Measurements from ENCODE around the gene KIF11. TPM values are rescaled to one million over a fixed set of nuclear protein-coding genes. Genes with fewer than 3 reads are reported as not detected.
"Not testable (repeated sequence)": the region's sequence is repeated elsewhere in the genome, so short reads cannot be mapped to it uniquely, and the experiment has no call there.

Gene KIF11
- total RNA-seq (2014; rRNA removed; shearing (Covaris generic)) = 36.8 and 37.7 TPM in 2 replicates
- polyA plus RNA-seq (2015; cell fraction: cytosol; rRNA removed) = 23.1 and 28.0 TPM in 2 replicates
- polyA plus RNA-seq (2015; cell fraction: nucleus; rRNA removed) = 51.8 and 56.2 TPM in 2 replicates

DNA sequence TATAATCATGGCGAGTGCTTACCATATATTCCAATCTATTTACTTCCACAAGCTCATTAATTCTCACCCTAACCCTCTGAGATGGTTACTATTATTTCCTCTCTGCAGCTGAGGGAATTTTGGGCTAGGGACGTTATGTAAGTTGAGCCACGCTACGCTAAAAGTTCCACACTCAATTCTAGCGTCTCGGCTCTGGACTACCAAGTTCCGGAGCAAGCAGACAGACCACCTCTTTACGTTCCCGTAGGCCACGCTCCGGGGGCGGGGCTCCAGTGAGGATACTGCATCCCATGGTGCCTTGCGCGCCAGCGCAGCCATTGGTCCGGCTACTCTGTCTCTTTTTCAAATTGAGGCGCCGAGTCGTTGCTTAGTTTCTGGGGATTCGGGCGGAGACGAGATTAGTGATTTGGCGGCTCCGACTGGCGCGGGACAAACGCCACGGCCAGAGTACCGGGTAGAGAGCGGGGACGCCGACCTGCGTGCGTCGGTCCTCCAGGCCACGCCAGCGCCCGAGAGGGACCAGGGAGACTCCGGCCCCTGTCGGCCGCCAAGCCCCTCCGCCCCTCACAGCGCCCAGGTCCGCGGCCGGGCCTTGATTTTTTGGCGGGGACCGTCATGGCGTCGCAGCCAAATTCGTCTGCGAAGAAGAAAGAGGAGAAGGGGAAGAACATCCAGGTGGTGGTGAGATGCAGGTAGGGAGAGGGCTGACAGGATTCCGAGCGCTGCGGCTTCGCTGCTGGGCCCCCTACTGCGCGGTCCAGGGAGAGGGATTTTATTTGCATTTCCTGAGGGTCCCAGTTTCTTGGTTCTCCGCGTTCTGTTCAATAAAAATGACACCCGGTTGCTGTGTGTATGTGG lies at the start of gene KIF11:
Gene KIF11, plus strand, starts transcription at position 370 of the 858 bp plus-strand sequence. Its CDS starts 246 bp downstream, at position 616.
- peak; percentile 96 for DNase-seq (ENCODE audit: low read depth)

DNA sequence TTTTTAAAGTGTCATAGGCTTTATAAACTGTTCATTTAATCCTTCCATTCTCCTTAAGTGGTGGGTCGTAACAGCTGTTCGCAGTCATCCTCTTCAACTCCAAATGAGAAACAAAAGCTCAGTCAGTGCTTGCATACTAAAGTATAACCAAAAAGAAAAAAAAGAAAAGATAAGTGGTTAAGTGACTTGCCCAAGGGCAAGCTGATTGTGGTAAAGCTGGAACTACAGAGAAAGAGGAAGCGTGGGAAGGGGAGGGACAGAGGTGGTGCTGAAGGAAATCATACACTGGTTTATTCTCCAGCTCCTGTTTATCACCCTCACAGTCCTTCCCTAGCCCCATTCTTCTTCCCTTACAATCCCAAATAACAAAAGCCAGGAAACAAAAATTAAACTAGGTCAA lies 48.6 kb upstream of the KIF11 start:
- DNase-seq (ENCODE audit: low read depth) = peak; percentile 52

DNA sequence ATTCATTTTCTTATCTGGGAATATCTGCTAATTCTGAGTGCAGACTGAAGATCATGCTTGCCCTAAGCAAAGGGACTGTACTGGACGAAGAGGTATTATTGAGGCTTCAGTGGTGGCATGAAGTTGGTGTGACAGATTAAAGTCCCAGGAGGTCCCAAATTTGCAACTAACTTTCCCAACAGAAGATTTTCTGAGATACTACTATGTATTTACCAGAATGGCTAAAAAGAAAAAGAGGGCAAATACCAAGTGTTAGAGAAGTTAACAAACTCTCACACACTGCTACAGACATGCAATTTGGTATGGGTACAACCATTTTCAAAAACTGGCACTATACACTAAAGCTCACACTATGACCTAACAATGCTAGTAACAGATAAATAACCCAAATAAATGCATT lies 47.4 kb upstream of the KIF11 start:
- DNase-seq (ENCODE audit: low read depth) = no peak

DNA sequence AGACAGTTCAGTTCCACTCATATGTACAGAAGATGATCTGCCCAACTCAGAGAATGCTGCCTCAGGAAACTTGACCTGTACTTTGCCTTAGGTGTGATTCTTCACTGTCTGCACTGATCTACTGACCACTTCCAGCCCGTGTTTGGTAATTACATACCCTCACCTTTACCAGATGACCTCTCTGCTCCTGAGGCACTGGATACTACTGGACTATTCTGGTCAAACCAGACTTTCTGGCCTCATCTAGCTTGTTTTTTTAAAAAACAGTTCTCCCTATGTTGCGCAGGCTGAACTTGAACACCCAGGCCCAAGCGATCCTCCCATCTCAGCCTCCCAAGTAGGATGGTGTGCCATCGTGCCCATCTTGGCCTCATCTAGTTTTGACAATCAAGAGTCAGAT lies 45.3 kb upstream of the KIF11 start:
- no peak for DNase-seq (ENCODE audit: low read depth)

DNA sequence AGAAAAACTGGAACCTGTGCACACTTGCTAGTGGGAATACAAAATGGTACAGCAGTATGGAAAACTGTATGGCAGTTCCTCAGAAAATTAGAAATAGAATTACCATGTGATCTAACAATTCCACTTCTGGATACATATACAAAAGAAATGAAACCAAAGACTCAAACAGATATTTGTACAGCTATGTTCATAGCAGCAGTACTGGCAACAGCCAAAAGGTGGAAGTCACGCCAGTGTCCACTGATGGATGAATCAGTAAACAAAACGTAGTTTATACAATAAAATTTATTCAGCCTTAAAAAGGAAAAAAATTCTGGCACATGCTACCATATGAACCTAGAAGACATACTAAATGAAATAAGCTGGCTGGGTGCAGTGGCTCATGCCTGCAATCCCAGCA lies 42.0 kb upstream of the KIF11 start:
- no peak for DNase-seq (ENCODE audit: low read depth)

DNA sequence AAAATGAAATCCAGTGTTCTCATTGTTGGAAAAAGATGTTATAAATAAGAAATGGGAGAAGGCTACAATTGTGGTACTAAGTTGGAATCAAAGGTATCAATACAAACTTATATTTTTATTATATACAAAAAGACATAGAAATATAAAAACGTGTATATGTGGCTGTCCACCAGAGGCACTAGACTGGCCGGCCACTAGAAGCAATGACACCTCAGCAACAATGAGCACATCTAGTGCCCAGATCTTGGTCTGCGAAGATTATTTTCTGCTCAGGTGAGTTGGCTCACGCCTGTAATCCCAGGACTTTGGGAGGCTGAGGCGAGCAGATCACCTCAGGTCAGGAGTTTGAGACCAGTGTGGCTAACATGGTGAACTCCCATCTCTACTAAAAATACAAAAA lies 40.6 kb upstream of the KIF11 start:
- no peak for DNase-seq (ENCODE audit: low read depth)

DNA sequence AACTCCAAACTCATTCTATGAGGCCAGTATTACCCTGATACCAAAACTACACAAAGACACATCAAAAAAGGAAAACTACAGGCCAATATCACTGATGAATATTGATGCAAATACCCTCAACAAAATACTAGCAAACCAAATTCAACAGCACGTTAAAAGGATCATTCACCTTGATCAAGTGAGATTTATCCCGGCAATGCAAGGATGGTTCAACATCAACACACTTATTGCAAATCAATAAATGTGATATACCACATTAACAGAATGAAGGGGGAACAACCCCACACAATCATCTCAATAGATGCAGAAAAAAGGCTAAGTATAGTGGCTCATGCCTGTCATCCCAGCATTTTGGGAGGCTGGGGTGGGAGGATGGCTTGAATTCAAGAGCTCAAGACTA lies 39.0 kb upstream of the KIF11 start:
- DNase-seq (ENCODE audit: low read depth) = no peak

DNA sequence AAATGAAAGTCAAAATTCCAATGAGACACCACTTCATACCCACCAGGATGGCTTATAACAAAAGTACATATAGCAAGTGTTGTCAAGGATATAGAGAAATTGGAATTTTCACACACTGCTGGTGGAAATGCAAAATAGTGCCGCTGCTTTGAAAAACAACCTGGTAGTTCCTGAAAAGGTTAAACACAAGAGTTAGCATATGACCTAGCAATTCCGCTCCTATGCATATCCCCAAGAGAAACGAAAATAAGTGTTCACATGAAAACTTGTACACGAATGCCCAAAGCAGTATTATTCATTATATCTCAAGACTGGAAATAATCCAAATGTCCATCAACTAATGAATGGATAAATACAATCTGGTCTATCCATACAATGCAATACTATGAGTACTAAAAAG lies 33.9 kb upstream of the KIF11 start:
- DNase-seq (ENCODE audit: low read depth) = no peak

DNA sequence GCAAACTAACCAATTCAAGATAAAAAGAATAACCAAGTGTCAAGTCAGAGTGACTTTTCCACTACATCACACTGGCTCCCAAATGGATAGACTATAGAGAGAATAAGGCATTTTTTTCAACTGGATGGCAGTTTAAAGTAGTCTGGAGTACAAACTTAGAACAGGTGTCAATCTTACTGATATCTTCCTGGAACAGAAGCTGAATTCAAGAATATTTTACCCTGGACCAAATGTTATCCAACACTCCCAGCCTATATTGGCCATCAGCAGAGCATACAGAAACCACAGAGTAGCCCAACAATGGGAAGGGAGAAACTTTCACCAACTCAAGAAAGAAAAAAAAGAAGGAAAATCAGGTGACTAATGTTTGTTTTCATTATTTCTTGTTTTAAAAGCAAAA lies 30.5 kb upstream of the KIF11 start:
- no peak for DNase-seq (ENCODE audit: low read depth)

DNA sequence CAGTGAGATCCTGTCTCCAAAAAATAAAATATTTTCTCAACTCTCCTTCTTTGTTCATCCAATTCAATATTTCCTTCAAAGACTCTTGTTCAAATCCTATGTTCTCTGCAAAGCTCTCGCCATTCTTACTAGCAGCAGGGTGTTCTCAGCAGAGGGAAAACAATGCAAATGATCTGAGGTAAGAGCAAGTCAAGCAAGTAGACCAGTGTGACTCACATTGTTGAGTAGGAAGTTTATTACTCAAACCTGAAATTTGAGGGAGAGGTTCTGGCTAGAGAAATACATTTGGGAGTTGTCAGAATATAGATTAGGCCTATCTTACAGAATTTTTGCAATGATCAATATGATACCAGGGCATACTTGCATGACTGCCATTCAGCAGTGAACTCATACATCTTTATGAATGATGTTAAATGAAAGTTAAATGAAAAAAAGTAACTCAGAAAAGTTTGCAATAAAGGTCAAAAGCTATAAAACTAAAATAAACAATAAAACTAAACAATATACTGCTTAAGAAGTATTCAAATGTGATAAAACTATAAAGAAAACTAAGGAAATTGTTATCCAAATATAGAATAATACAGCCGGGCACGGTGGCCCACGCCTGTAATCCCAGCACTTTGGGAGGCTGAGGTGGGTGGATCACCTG lies 24.9 kb upstream of the KIF11 start:
- peak; percentile 56 for DNase-seq (ENCODE audit: low read depth)

DNA sequence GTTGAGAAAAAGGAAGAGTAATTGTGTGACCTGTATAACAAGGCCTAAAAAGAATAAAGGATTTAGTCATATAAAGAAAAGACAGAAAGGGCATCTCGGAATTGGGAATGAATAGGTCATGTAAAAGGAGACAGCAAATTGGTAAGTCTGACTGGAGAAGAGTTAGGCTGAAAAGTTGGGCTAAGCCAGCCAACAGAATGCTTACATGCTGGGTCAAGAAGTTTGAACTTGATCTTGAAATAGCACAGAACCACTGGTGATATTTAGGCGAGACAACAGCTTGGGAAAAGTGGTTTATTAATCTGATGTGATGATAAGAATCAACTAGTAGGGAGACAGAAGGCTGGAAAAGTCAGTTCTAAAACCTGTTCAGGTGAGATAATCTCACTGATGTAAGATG lies 23.9 kb upstream of the KIF11 start:
- no peak for DNase-seq (ENCODE audit: low read depth)

DNA sequence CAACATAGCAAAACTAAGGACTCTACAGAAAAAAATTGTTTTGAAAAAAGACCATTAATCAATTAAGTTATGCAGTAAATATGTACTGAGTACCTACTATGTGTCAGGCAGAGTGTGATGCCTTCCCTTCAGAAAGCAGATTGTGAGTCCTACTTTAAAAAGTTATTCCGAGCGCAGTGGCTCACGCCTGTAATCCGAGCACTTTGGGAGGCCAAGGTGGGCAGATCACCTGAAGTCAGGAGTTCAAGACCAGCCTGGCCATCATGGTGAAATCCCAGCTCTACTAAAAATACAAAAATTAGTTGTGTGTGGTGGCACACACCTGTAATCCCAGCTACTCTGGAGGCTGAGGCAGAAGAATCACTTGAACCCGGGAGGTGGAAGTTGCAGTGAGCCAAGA lies 23.3 kb upstream of the KIF11 start:
- DNase-seq (ENCODE audit: low read depth) = not testable (repeated sequence)

DNA sequence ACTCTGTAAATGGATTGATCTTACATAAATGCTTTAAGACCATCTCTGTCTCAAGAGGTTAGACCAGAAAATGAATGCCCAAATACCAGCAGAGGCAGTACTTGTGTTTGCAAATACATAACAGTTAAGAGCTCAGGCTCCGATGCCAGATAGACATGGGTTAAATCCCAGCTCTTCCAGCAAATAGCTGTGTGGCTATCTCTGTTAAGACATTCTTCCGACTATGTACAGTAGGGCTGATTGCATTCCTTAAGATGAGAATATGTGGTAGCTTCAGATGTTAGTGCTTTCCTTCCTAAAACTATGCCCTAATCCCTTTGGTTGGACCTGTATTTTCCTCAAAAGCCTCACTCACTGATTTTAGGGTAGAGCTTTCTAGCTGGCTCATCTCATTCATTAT lies 21.3 kb upstream of the KIF11 start:
- no peak for DNase-seq (ENCODE audit: low read depth)

DNA sequence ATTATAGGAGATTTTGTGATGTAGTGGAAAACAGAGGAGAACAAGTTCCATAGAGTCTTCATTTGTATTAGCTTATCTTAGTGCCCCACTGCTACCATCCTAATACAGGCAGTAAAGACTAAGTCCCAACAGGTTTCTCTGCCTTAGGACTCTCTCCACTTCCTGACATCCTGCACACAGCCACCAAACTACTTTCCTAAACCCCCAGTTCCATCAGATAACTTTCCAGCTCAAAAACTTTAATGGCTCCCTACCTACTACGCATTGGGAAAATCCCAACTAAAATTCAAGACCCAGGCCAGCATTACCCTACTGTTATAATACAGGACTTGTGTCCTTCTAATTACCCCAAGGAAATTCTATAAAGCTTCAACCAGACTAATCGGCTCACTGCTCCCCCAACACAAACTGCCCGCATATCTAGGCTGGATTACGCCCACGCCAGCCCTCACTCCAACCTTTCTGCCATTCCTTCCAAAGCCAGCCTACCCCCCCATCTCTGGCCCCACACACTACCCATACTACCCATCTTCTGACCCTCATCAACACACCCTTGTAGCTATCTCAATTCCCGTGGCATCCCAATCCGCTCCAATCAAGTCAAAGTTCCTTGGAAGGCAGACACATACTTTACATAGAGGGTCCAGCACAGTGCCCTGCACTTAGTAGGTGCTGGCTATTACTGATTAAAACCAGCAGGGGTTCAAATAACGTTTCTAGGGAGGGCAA lies 20.4 kb upstream of the KIF11 start:
- DNase-seq (ENCODE audit: low read depth) = peak; percentile 9

DNA sequence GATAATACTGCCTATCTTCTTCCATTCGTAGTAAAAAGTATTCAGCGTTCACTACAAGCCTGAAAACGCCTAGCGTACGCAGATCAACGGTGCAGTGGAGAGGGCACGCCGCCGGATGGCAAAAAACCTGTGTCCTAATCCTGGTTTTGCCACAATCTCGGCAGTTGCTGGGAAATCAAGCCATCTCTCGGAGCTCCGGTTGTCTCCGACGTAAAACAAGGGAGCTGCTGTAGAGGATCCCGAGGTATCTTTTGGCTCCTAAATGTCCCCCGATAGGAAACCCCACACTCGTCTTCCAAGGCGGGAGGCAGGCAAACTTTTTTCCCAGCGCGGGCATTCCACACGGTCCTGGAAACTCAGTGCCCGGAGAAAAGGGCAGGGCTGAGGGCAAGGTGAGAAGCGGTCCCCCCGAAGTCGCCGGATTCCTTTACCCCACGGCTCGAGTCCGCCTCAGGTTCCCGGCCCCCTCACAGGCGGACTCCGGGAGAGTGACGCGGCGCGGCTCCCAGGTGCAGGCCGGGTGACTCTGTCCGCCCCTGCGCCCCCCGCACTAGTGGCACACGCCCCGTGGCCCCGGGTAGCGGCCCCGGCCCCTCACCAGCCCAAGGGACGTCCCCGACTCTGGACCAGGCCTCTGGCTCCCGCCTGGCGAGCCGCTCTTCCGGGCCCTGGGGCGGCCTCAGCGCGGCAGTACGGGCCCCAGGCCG lies 19.7 kb upstream of the KIF11 start:
- DNase-seq (ENCODE audit: low read depth) = peak; percentile 22

DNA sequence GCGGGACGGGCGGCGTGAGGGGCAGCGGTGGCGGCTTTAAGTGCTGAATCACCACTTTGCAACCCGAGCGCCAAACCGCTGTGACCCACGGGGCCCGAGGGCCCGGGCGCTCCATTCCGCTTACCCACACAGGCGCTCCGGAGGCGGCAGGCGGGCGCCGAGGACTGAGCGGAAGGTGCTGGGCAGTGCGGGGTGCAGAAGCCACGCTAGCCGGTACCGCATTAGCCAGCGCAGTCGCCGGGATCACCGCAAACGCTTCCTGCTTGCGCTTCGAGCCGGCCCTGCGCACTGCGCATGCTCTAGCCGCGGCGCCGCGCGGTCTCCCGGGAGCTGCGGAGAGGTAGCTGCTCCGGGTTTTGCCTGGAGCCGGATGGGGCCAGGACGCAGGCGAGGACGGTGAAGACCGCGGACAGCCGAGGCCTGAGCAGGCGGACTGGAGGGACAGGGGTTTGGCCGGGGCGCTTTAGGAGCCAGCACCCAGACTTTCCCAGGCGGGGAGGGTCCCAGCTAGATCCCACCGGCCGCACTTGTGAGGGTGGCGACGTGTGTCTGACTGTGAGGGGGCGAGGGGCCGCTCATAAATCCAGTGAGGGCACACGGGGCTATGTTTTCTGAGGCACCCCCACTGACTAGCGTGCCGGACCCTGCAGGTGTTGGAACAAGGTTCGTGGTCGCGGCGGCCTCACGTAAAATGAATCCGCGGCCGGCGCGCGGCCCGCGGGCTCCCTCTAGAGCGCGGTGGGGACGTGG lies 19.0 kb upstream of the KIF11 start, which contains the start of gene IDE:
Gene IDE, minus strand, starts transcription at position 296 of the 750 bp plus-strand sequence. Its CDS starts 74 bp downstream, at position 222.
- DNase-seq (ENCODE audit: low read depth) = peak; percentile 83

DNA sequence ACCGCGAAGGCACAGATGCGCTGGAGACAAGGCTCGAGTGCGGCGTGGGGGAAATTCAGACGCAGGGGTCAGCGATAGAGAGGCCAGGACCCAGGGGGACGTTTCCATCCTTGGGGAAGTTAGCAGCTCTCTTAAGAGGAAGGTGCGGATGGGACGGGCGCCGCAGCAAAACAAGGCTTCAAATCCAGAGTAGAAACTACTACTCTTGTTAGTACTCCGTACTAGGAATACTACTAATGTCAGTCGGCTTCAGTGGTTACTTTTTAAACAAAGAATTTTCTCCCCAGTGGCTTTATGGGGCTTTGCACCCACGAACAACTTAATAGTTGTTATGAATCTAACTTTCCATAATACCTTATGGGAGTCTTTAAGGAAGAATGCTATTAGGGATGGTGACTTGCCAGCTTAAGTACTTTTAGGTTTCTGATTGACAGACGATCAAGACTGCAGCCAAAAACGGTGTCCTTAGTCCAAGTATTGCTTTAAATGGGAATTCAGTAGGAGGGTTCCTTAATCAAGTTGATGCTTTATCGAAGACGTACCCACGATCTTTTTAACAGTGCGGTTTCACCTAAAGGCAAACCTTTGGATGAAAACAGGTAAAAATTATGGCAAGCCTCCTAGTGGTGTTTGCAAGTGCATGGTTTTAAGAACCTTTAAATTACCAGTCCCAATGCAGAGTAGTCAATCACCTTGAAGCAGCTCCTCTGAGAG lies 18.2 kb upstream of the KIF11 start:
- peak; percentile 13 for DNase-seq (ENCODE audit: low read depth)

DNA sequence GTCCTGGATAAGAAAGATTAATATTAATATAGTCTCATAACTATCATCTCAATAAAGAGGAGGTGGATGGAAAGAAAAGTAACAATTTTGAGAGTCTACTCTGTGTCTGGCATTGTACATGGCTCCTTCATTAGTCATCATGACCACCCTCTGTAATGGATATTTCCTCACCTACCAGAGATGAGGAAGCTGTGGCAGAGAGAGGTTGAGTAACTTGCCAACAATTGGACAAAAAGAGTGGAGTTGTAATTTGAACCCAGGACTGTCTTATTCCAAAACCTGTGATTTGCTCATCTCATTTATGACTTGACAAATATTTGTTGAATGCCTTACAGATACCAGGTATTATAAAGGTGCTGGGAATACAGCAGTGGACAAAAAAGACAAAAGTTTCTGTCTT lies 17.0 kb upstream of the KIF11 start:
- DNase-seq (ENCODE audit: low read depth) = peak; percentile 71

DNA sequence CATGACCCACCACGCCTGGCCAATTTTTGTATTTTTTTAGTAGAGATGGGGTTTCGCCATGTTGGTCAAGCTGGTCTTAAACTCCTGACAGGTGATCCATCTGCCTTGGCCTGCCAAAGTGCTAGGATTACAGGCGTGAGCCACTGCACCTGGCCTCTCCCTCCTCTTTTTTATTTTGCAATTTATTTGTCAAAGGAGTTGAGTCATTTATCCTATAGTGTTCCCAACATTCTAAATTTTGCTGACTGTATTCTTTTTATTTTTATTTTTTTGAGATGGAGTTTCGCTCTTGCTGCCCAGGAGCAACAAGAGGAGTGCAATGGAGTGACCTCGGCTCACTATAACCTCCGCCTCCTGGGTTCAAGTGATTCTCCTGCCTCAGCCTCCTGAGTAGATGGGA lies 10.6 kb upstream of the KIF11 start:
- not testable (repeated sequence) for DNase-seq (ENCODE audit: low read depth)

All from HT1080 (cell line).